NCI-H1092 (cell line): ENCODE data around the gene PRKCE.

Source experiments
- DNase-seq: peaks from one replicate; lab custom pipeline; 2025; lab: John Stamatoyannopoulos, UW

The PRKCE gene

GRCh38 chr2:46120792-46121555, 469.5 kb downstream of the PRKCE start:
- DNase-seq, result no peak

- no peak for DNase-seq
Measured at GRCh38 chr2:46122318-46122976, 471.0 kb downstream of the PRKCE start.

- no peak for DNase-seq
Measured at GRCh38 chr2:46123013-46123412, 471.5 kb downstream of the PRKCE start.

- DNase-seq, result no peak
Measured at GRCh38 chr2:46125798-46126197, 474.3 kb downstream of the PRKCE start.

- DNase-seq, result no peak
Measured at GRCh38 chr2:46126571-46126970, 475.1 kb downstream of the PRKCE start.

GRCh38 chr2:46127176-46127575, 475.7 kb downstream of the PRKCE start:
- DNase-seq, result no peak

GRCh38 chr2:46130511-46130910, 479.0 kb downstream of the PRKCE start:
- no peak for DNase-seq

GRCh38 chr2:46132996-46133395, 481.5 kb downstream of the PRKCE start:
- DNase-seq, result no peak

GRCh38 chr2:46134531-46135227, 483.2 kb downstream of the PRKCE start:
- DNase-seq, result peak; percentile 1

- DNase-seq, result no peak
Measured at GRCh38 chr2:46135228-46135855, 483.9 kb downstream of the PRKCE start.

- no peak for DNase-seq
Measured at GRCh38 chr2:46135958-46136357, 484.5 kb downstream of the PRKCE start.

GRCh38 chr2:46136481-46136880, 485.0 kb downstream of the PRKCE start:
- no peak for DNase-seq

- DNase-seq, result no peak
Measured at GRCh38 chr2:46136953-46137352, 485.5 kb downstream of the PRKCE start.

GRCh38 chr2:46142546-46143428, 491.3 kb downstream of the PRKCE start:
- DNase-seq, result no peak

GRCh38 chr2:46143429-46144132, 492.1 kb downstream of the PRKCE start:
- no peak for DNase-seq

GRCh38 chr2:46144133-46144800, 492.8 kb downstream of the PRKCE start:
- no peak for DNase-seq

GRCh38 chr2:46145017-46145416, 493.5 kb downstream of the PRKCE start:
- no peak for DNase-seq

- DNase-seq, result no peak
Measured at GRCh38 chr2:46145840-46146239, 494.4 kb downstream of the PRKCE start.

- no peak for DNase-seq
Measured at GRCh38 chr2:46146866-46147502, 495.5 kb downstream of the PRKCE start.
